Urothelium cell line (cell line): ENCODE results near the gene ERLEC1.
"Not testable (repeated sequence)": the region's sequence is repeated elsewhere in the genome, so short reads cannot be mapped to it uniquely, and the experiment has no call there.

Source experiments
- DNase-seq: peaks from one replicate; pipeline ENCODE4 v3.0.0; 2011; ENCODE audit warnings: low spot score, mixed read lengths
- FAIRE-seq: peaks from 2 replicates; lab custom pipeline; 2011; peaks lifted over from hg19 to GRCh38; lab: Jason Lieb, UNC

ERLEC1 gene

DNA sequence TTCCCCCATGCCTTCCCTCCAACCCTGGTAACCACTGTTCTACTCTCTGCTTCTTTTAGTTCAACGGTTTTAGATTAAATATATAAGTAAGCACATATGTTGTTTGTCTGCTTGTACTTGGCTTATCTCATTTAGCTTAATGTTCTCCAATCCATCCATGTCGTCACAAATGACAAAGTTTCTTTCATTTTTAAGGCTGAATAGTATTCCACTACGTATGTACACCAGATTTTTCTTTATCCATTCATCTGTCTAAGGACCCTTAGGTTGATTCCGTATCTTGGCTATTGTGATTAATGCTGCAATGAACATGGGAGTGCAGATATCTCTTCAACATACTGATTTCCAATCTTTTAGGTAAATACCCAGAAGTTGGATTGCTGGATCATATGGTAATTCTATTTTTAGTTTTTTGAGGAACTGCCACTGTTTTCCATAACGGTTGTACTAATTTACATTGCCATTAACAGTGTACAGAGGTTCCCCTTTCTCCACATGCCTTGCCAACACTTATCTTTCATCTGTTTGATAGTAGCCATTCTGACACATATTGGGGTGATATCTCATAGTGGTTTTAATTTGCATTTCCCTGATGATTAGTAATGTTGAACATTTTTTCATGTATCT, 8.2 kb upstream of the ERLEC1 start:
- DNase-seq (no peak), FAIRE-seq (peak; percentile 20)

DNA sequence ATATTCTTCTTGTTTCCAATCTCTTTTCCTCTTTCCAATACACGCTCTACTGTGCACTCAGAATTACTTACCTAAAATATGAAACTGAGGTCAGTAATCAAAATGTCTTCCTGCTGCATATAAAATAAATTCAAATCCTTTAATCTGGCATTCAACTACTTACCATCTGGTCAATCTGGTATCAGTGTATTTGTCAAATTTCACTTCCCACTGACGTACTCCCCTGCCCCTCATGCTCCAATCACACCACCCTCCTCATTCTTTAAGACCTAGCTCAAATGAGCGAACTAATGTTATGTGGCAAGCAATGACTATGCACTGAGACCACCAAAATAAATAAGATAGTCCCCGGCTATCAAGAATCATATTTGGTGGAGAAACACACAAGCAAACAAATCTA, 6.8 kb upstream of the ERLEC1 start:
- FAIRE-seq, result no peak
- no peak for DNase-seq

DNA sequence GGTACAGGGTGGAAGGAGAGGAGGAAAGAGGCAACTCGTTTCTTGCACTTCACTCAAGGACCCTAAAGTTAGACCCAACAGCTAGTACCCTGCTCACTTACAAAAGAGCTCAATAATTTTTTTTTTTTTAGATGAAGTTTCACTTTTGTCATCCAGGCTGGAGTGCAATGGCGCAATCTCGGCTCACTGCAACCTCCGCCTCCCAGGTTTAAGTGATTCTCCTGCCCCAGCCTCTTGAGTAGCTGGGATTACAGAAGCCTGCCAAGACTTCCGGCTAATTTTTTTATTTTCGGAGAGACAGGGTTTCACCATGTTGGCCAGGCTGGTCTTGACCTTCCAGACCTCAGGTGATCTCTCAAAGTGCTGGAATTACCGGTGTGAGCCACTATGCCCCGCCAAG, 4.2 kb upstream of the ERLEC1 start:
- FAIRE-seq (no peak), DNase-seq (no peak)

DNA sequence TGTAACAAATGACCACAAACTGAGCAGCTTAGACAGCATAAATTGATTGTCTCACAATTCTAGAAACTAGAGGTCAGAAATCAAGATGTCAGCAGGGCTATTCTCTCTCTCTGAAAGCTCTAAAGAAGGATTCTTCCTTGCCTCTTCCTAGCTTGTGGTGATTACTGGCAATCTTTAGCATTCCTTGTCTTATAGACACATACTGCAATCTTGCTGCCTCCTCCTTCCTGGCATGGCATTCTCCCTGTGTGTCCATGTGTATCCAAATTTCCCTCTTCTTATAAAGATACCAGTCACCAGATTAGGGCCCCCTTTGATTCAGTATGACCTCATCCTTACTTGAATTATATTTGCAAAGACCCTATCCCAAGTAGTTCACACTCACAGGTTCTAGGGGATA, 2.4 kb upstream of the ERLEC1 start:
- FAIRE-seq (no peak), DNase-seq (no peak)

GRCh38 chr2:53785366-53785765, 1.5 kb upstream of the ERLEC1 start:
- FAIRE-seq (no peak), DNase-seq (no peak)

DNA sequence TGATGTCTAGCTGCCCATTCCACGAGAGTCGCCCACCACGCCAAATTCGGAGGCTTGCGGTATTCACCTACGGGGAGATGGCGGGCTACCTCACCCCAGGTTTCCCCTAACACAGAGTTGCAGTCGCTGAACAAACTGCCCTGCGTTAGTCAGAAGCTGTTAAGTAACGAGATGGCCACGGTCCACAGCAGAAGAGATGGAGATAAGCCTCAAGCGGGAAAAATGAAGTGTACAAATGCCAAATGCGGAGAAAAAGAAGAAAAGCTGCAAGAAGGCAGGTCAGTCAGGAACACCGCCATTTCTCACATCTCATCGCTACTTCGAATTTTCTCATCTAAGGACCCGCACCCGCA, 516 bp upstream of the ERLEC1 start:
- DNase-seq (peak; percentile 27), FAIRE-seq (no peak)

GRCh38 chr2:53787614-53788289, 908 bp downstream of the ERLEC1 start:
- FAIRE-seq (no peak), DNase-seq (no peak)

GRCh38 chr2:53793261-53793660, 6.4 kb downstream of the ERLEC1 start:
- DNase-seq, result no peak
- FAIRE-seq, result no peak

DNA sequence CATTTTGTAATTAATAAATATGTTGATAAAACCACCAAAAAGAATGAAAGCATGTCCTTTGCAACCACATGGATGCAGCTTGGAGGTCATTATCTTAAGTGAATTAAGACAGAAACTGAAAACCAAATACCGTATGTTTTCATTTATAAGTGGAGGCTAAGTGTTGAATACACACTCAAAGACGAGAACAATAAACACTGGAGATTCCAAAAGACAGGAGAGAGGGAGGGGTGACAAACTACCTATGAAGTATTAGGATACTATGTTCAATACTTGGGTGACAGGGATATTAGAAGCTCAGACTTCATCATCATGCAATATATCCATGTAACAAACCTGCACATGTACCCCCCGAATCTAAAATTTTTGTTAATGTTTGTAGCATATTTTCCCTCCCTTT, 7.0 kb downstream of the ERLEC1 start:
- DNase-seq, result no peak
- no peak for FAIRE-seq

- no peak for FAIRE-seq
- no peak for DNase-seq
Observed at GRCh38 chr2:53801547-53801946, 14.7 kb downstream of the ERLEC1 start.

DNA sequence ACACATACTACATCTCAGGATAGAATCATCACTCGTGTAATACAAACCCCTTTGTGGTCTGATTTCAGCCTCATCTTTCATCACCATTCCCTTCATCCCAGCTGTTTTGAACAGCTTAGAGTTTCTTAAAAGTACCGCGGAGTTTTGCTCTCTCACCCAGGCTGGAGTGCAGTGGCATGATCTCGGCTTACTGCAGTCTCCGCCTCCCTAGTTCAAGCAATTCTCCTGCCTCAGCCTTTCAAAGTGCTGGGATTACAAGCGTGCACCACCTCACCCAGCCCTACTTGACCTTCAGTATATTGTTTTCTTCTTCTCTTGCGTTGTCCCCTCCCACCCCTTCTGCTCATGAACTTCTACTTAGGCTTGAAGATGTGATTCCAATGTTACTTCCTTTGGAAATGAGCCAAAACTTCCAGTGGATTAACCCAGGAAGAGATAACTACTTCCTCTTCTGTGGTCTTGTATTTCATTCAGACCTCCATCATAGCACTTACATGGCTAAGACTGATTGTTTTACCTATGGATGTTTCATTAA, 15.8 kb downstream of the ERLEC1 start:
- FAIRE-seq (no peak), DNase-seq (no peak)

- no peak for DNase-seq
- FAIRE-seq, result no peak
Observed at GRCh38 chr2:53811601-53812000, 24.8 kb downstream of the ERLEC1 start.

- DNase-seq, result no peak
- no peak for FAIRE-seq
Observed at GRCh38 chr2:53813151-53813550, 26.3 kb downstream of the ERLEC1 start.

- FAIRE-seq, result no peak
- no peak for DNase-seq
Observed at GRCh38 chr2:53818854-53819435, 32.1 kb downstream of the ERLEC1 start.

GRCh38 chr2:53819634-53820033, 32.8 kb downstream of the ERLEC1 start:
- no peak for FAIRE-seq
- no peak for DNase-seq

- DNase-seq (no peak), FAIRE-seq (no peak)
Observed at GRCh38 chr2:53820048-53820447, 33.2 kb downstream of the ERLEC1 start.

- FAIRE-seq (no peak), DNase-seq (no peak)
Observed at GRCh38 chr2:53820711-53821110, 33.9 kb downstream of the ERLEC1 start.

DNA sequence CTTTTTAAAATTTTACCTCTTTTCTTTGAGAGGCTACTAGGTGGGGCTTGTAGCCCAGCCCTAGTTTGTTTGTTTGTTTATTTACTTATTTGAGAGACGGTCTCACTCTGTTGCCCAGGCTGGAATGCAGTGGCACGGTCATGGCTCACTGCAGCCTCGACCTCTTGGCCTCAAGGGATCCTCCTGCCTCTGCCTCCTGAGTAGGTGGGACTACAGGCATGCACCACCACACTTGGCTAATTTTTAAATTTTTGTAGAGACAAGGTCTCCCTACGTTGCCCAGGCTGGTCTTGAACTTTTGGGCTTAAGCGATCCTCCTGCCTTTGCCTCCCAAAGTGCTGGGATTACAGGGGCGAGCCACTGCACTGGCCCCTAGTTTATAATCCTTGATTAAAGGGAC, 35.0 kb downstream of the ERLEC1 start:
- DNase-seq (no peak), FAIRE-seq (no peak)

- not testable (repeated sequence) for DNase-seq, FAIRE-seq
Observed at GRCh38 chr2:53823639-53824038, 36.8 kb downstream of the ERLEC1 start.

DNA sequence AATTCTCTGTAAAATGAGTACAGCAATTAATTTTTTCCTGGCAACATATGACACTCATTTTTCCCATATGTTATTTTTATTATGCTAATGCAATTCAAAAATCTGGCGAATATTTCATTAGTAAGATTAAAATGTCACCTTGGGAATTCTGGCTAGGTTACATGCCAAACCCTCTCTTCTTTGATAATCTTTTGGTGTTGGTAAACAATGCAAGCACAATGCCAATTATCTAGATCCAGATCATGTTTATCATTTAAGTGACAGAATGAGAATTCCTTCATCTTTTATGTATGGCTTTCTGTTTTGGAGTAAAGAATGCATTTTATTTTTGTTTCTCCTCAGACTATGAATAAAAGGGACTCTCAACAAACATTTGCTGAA, 39.2 kb downstream of the ERLEC1 start:
- DNase-seq (no peak), FAIRE-seq (no peak)

GRCh38 chr2:53826587-53827397, 39.9 kb downstream of the ERLEC1 start:
- FAIRE-seq (no peak), DNase-seq (no peak)
